Kidney (tissue), 14 donors: ENCODE measurements around the gene CD300A. TPM values are rescaled to one million over a fixed set of nuclear protein-coding genes. Genes with fewer than 3 reads are reported as not detected.

Experiments used
- DNase-seq, 5 donors: peaks; one replicate each; pipeline ENCODE4 v3.0.0-alpha.2; 2013 to 2020
- FAIRE-seq: peaks from 2 replicates; lab custom pipeline; 2012; peaks lifted over from hg19 to GRCh38; lab: Jason Lieb, UNC
- H3K27ac ChIP-seq, 2 donors: one replicate each; pipeline ENCODE4 v1.7.0; 2013; ENCODE audit warnings: low read depth in 2 of 2, low read length in 2 of 2, inconsistent platforms in 1 of 2
- H3K27me3 ChIP-seq: one replicate; pipeline ENCODE4 v1.7.1; 2013; ENCODE audit warnings: low read length, inconsistent platforms; ENCODE audit not compliant: control insufficient read depth, insufficient read depth
- H3K36me3 ChIP-seq, 3 donors: one replicate each; pipeline versions ENCODE4 v1.7.0 to v1.7.1; 2013; ENCODE audit warnings: low read length in 3 of 3, control low read depth in 1 of 3, inconsistent platforms in 1 of 3; ENCODE audit not compliant: insufficient read depth in 3 of 3, control insufficient read depth in 2 of 3
- H3K4me1 ChIP-seq, 3 donors: one replicate each; pipeline versions ENCODE4 v1.7.0 to v1.7.1; 2013; ENCODE audit warnings: low read length in 3 of 3, inconsistent platforms in 1 of 3, low read depth in 1 of 3; ENCODE audit not compliant: control insufficient read depth in 2 of 3, insufficient read depth in 2 of 3
- H3K4me3 ChIP-seq, 3 donors: one replicate each; pipeline versions ENCODE4 v1.7.0 to v1.8.1; 2013; ENCODE audit warnings: low read length in 3 of 3, control low read depth in 1 of 3, inconsistent platforms in 1 of 3
- H3K9ac ChIP-seq, 3 donors: one replicate each; pipeline versions ENCODE4 v1.7.0 to v1.7.1; 2013; ENCODE audit warnings: low read length in 3 of 3, control low read depth in 1 of 3, inconsistent platforms in 1 of 3
- H3K9me3 ChIP-seq, 3 donors: one replicate each; pipeline versions ENCODE4 v1.7.0 to v1.7.1; 2013; ENCODE audit warnings: low read length in 3 of 3, control low read depth in 1 of 3, inconsistent platforms in 1 of 3; ENCODE audit not compliant: control insufficient read depth in 2 of 3, insufficient read depth in 1 of 3
- intact Hi-C: fragments of 100-400 bp; cut with DNase I; formaldehyde crosslinking; loops from one replicate; pipeline ENCODE4 v1.11.1; 2022
- polyA plus RNA-seq: library from polyadenylated mRNA; stranded (reverse); fragments of 350-450 nt; fragmentation: Illumina TruSeq; extraction: RNeasy Lipid Tissue Mini Kit (QIAGEN cat#74804); gene quantifications from one replicate; pipeline ENCODE4 v1.2.3, GENCODE V29; 2014; ENCODE audit warnings: low read depth, low replicate concordance; ENCODE audit not compliant: insufficient read depth
- total RNA-seq: library from RNA; stranded (reverse); fragmentation: NEBNext Ultra II Directional; extraction: Animal tissue kit (Norgen Biotek cat#: 25700); gene quantifications from one replicate; pipeline ENCODE4 v1.2.1, GENCODE V29; 2021
- TF ChIP-seq, protein P1 (sequence below): IDR thresholded peaks from 3 replicates; pipeline ENCODE4 v1.5.1; 2012; ENCODE audit warnings: mild to moderate bottlenecking, moderate library complexity, borderline replicate concordance; ENCODE audit not compliant: insufficient read depth; ENCODE audit errors: extremely low read depth
- donor health status: control.
- donor health status: control.
- donor health status: control.
- donor health status: control.
- donor health status: control.
- donor health status: DM: yes; HTN: yes; CAD: no.
- donor health status: Normal renal cell carcinoma (clear cell type).

Gene CD300A
- total and polyA plus RNA-seq, 2 donors from 2014 or later, result 3.1 to 8.2 TPM

DNA sequence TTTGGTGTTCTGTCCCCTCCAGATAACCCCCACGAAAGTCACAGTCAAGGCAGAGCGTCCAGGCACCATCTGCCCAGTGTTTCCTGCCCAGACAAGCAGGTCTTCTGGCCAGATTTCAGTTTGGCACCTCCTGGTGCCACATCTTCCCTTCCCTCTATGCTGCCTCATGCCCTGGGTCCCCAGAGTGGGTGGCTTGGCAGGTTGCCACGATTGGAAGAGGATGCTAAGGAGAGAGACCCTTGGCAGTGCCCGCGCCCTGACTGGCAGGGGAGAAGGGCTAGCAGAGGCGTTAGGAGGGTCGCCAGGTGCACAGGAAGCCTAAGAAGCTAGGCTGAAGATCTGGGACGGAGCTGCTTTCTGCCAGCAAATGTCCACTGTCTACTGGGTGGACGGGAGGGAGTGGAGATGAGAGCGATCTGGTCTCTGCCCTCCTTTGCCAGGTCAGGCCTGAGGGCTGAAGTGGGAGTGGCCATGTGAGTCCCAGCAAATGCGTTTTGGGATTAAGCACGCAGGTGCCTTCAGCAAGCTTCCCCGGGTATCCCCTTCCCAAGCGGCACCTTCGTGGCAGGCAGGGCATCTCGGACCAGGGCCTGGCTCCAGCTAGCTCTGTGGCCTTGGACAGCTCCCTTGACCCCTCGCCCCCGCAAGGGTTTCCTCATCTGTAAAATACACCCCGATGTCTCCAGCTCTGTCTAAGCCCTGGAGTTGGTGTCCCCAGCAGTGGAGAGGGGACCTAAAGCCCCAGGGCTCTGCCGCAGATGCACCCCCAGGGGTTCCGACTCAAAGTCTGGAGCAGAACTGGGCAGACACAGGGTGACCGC lies 13.4 kb upstream of the CD300A start:
- Histone ChIP-seq H3K9ac (peak overlapping the region in 2 of 3 donors; percentile 26 to 67), H3K27me3 (no peaks in the 10 kb centered on the region), H3K4me3 (peak overlapping the region in 1 of 3 donors; percentile 52), H3K27ac (peak overlapping the region; percentile 71 to 86), H3K36me3 (no peaks in the 10 kb centered on the region), H3K9me3 (no peaks in the 10 kb centered on the region), H3K4me1 (peaks cover 0 to 50% (median 21%) of the 10 kb centered on the region in 3 donors)
- FAIRE-seq (no peak), DNase-seq (peak in 2 of 5 donors; percentile 72 to 80)
- intact Hi-C loops, result no loop called here
- TF ChIP-seq, protein P1, sequence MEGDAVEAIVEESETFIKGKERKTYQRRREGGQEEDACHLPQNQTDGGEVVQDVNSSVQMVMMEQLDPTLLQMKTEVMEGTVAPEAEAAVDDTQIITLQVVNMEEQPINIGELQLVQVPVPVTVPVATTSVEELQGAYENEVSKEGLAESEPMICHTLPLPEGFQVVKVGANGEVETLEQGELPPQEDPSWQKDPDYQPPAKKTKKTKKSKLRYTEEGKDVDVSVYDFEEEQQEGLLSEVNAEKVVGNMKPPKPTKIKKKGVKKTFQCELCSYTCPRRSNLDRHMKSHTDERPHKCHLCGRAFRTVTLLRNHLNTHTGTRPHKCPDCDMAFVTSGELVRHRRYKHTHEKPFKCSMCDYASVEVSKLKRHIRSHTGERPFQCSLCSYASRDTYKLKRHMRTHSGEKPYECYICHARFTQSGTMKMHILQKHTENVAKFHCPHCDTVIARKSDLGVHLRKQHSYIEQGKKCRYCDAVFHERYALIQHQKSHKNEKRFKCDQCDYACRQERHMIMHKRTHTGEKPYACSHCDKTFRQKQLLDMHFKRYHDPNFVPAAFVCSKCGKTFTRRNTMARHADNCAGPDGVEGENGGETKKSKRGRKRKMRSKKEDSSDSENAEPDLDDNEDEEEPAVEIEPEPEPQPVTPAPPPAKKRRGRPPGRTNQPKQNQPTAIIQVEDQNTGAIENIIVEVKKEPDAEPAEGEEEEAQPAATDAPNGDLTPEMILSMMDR, result no peak

DNA sequence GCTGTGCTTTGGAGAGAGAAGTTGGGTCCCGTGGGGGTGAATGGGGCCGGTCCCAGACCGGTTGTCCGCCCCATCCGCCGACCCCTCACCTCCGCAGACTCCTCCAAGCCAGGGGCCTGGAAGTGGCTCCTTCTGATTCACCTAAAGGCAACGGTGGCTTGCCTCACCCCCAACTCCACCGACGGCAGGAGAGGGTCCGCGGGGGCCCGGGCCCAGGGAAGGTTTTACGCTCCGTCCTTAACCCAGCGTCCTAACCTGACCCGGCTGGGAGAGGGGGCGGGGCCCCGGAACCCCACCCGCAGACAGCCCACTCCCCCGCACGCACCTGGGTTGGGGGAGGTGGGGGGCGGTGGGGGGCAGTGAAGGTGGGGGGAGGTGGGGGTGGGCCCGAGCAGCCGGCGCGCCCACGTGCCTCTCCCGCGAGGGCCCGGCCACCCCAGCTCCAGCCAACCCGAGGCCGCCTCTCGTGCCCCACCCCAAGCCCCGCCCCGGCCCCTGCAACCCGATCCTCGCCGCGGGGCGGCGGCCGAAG lies 12.7 kb upstream of the CD300A start:
- Histone ChIP-seq H3K27me3 (no peaks in the 10 kb centered on the region), H3K4me3 (peak overlapping the region in 2 of 3 donors; percentile 6 to 52), H3K9me3 (no peaks in the 10 kb centered on the region), H3K9ac (peak overlapping the region in 1 of 3 donors; percentile 67), H3K36me3 (no peaks in the 10 kb centered on the region), H3K27ac (peak overlapping the region; percentile 71 to 86), H3K4me1 (peaks cover 0 to 48% (median 21%) of the 10 kb centered on the region in 3 donors)
- DNase-seq (peak in 1 of 5 donors; percentile 47), FAIRE-seq (no peak)
- intact Hi-C loops, result no loop called here
- TF ChIP-seq, protein P1, result no peak

DNA sequence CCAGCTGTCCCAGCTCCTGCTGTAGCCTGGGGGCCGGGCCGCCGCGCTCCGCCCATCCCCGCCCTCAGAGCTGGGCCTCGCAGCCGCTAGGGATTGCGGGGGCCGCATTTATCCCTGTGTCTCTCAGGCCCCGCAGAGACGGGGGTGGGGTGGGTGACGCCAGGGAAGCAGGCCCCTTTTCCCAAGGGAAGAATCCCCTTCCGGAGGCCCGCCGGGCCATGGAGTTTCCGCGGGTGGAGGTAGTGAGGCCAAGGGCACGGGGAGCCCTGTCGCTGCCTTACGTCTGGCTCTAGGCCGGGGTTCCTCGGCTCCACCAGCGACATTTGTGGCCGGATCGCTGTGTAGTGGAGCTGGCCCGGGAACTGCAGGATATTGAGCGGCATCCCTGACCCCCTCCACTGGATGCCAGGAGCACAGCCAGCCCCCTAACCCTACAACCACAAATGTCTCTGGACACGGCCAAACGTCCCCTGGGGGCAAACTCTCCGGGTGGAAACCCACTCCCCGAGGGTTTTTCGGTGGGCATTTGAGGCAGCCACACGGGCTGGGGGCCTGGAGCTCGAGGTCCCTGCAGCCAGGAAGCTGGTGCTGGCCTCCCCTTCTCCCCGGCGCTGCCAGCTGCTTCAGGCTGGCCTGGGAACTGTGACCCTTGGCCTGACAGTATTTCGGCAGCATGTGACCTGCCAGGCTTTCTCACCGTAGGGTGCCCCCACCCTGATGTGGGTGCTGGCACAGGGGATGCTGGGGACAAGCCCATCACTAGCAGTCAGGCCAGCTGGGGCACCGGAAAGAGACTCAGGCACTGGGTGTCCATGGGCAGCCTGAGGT lies 12.0 kb upstream of the CD300A start:
- Histone ChIP-seq H3K27ac (peak overlapping the region; percentile 88 to 89), H3K36me3 (no peaks in the 10 kb centered on the region), H3K4me3 (peak overlapping the region; percentile 6 to 55 (median 25)), H3K9me3 (no peaks in the 10 kb centered on the region), H3K4me1 (peaks cover 0 to 45% (median 21%) of the 10 kb centered on the region in 3 donors), H3K9ac (peak overlapping the region in 1 of 3 donors; percentile 80), H3K27me3 (no peaks in the 10 kb centered on the region)
- FAIRE-seq (no peak), DNase-seq (peak; percentile 95 to 98 (median 97))
- intact Hi-C loops, result loop anchor here (5.0 kb wide), 1 partner anchor 77 kb away; no protein-coding TSS in a partner anchor
- TF ChIP-seq, protein P1, result peak; percentile 36
